DMS53 (cell line): ENCODE data around the gene MAP2K6.

ENCODE experiments used
- DNase-seq: peaks from one replicate; lab custom pipeline; 2025; lab: John Stamatoyannopoulos, UW

MAP2K6 gene

GRCh38 chr17:69578385-69578936 lies 164.0 kb downstream of the MAP2K6 start:
- peak; percentile 49 for DNase-seq

- no peak for DNase-seq
These were observed 165.6 kb downstream of the MAP2K6 start for GRCh38 chr17:69579961-69580677.

DNA sequence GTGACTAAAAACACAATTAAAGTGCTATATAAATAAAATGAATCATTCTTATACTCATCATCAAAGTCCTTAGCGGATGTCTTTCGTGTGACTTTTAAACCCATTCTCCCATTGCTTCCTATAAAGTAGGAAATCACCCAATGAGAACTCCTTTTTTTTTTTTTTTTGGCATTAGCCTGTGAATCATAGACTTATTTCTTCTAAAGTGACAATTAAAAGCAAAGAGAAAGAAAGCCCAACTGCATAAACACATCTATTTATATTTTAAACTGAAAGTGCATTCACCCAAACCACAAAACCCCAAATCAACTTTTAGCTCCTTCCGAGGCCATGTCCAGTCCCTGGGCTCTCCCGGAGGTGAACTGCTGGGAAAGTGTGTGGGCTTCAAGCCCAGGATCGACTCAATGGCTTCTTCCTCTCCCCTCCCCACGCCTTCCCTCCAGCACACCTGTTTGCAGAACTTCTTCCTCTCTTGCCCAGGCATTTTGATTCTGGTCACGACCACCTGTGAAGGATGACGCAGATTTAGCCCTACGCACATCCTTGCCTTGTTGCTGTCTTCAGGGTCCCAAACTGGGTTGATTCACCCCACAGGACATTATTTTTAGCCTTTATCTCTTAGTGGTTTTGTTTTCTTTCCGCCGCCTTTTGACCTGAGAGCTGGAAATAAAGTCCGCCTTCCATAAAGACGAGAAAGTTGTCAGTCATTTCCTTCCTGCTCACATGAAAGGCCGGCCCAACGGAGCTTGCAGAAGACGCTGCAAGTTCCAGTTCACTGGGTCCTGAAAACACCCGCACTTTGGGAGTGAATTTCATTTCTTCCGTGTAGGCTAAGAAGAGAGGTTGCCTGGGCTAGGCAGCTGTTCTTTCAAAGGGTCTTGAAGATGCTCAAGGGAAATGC lies 166.8 kb downstream of the MAP2K6 start:
- DNase-seq, result no peak

GRCh38 chr17:69588316-69588715 lies 173.8 kb downstream of the MAP2K6 start:
- no peak for DNase-seq

GRCh38 chr17:69588827-69589239 lies 174.3 kb downstream of the MAP2K6 start:
- DNase-seq, result no peak

- DNase-seq, result no peak
These were observed 176.2 kb downstream of the MAP2K6 start for GRCh38 chr17:69590671-69591070.

GRCh38 chr17:69592692-69593350 lies 178.3 kb downstream of the MAP2K6 start:
- no peak for DNase-seq

DNA sequence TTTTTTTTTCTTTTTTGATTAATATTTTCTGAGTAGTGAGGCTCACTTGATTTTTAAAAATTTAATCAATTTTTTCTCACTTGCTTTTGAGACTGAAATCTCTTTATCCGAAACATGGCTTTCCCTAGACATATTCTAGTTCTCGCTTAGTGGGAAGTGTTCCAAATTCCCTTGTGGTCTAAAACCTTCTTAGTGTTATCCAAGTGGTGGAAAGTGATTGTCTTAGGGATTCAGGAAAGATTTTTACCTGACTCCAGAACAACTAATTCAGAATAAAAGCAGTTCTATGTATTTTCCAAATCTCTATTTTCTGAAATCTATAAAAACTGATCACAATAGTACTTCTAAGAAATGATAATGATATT lies 178.8 kb downstream of the MAP2K6 start:
- no peak for DNase-seq

DNA sequence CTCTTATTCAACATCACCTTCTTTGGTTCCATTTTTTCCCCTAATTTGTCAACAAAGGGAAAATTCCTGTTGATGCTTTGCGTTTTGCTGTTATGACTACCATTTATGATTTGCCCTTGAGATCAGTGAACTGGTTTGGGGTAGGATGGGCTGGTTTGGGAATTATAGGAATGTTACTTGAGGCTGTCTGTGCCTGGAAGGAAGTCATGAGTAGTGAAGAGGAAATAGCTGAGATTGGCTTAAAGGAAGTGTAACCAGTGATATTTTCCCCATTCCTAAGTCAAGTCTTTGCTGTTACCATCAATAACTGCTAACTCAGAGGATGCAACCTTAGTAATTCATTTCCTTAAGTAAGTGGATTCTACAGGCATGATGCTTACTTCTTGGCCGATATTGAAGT lies 179.2 kb downstream of the MAP2K6 start:
- DNase-seq, result no peak

DNA sequence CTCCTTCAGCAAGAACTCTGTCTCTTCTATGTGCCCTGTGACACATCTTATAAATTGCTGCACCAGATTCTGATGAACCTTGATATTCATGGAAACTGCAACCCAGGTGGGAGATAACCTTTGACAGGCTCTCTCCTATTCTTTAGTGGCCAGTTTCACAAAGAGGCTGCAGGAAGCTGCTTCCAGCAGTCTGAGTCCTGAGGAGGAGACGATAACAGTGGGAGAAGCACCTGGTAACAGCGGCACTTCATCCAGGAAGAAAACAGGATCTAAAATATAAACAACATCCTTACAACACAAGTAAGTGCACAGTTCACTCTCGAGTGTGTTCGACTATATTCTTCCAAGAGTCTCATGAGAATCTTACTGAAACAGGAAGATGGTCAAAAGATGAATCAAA lies 180.1 kb downstream of the MAP2K6 start:
- no peak for DNase-seq

GRCh38 chr17:69596141-69596540 lies 181.6 kb downstream of the MAP2K6 start:
- DNase-seq, result no peak

DNA sequence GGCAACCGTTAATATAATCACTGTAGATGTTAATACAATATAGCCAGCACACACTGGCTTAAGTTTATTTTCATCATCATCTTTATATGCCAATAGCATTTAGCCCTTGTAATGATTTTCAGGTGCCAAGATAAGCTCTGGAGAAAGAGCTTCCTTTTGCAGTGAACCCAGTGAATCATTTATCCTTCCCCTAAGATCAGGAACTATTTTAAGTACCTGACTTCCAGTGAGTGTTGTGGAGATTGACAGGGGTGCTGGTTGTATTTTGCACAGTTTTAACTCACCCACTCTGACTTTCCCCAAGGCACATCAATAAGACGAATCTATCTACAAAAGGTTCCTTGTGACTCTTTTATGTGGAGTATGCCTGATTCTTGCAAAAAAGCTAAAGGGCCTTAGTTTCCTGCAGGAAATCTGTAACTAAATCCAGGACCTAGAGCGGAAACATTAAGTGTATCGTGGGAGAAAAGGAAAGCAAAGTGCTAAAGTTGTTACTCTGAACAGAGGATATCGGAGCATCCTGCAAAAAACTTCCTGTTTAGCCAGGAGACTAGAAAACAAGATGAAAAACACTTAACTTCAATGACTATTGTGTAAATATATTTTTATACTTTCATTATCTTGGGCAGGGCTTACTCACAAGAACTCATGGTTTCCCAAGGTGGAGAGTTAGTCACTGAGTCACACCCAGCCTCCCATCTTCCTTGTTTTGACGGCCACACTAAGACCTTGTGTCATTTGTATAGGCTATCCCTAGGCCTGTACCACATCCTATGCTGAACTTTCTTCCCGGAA lies 183.6 kb downstream of the MAP2K6 start:
- DNase-seq, result no peak

- no peak for DNase-seq
These were observed 188.5 kb downstream of the MAP2K6 start for GRCh38 chr17:69602972-69603371.
